Right cardiac atrium (tissue), 5 donors: ENCODE results near the gene LANCL2. TPM values are rescaled to one million over a fixed set of nuclear protein-coding genes. Genes with fewer than 3 reads are reported as not detected.
A peak's percentile ranks its signal among the peaks of the same experiment; 100 is the strongest.

ENCODE experiments used
- ATAC-seq, 2 donors: fragments of 200-7000 bp; cut with Tn5 transposase; one replicate each; pipeline versions ENCODE4 v1.8.0 to v1.9.1; 2020; ENCODE audit warnings: moderate library complexity in 2 of 2, mild to moderate bottlenecking in 1 of 2
- DNase-seq, 3 donors: peaks; one replicate each; pipeline ENCODE4 v3.0.0-alpha.2; 2020
- H3K27ac ChIP-seq: one replicate; pipeline ENCODE4 v1.5.1; 2013; ENCODE audit warnings: mild to moderate bottlenecking, low read length, control low read depth, moderate library complexity
- H3K27me3 ChIP-seq: one replicate; pipeline ENCODE4 v1.6.1; 2013; ENCODE audit not compliant: control insufficient read depth, insufficient read depth
- H3K4me1 ChIP-seq: one replicate; pipeline ENCODE4 v1.6.1; 2013; ENCODE audit warnings: low read length; ENCODE audit not compliant: control insufficient read depth, insufficient read depth
- H3K4me3 ChIP-seq: one replicate; pipeline ENCODE4 v1.5.1; 2013; ENCODE audit warnings: low read length, control low read depth
- H3K9me3 ChIP-seq: one replicate; pipeline ENCODE4 v1.6.1; 2013; ENCODE audit warnings: low read length; ENCODE audit not compliant: control insufficient read depth
- WGBS: extraction: QIAGEN DNeasy Blood & Tissue Kit; methylation state at CpG from one replicate; pipeline ENCODE4 v1.1.7; 2013; 5-methylcytosine and 5-hydroxymethylcytosine counted together
- intact Hi-C, 4 donors: fragments of 100-400 bp; cut with DNase I; formaldehyde crosslinking; loops; one replicate each; pipeline versions ENCODE4 v1.11.0 to v1.14.0; 2022 to 2023
- long read RNA-seq, 4 donors: library from polyadenylated mRNA; unstranded; transcript quantifications; one replicate each; pipeline ENCODE4 v2.0.0, GENCODE V29; 2020 to 2021
- polyA plus RNA-seq: library from polyadenylated mRNA; stranded (reverse); fragments of 200-250 nt; gene quantifications from one replicate; pipeline ENCODE4 v1.2.3, GENCODE V29; 2013
- total RNA-seq, 4 donors: library from RNA; stranded (reverse); fragmentation: NEBNext Ultra II Directional; extraction: Animal tissue kit (Norgen Biotek cat#: 25700); gene quantifications; one replicate each; pipeline ENCODE4 v1.2.1, GENCODE V29; 2021
- donor health status: healthy with polysubstance abuse.
- donor health status: DM: no; HTN: yes; CAD: no.
- donor health status: DM: no; HTN: no; CAD: no.
- donor health status: DM: no; HTN: yes; CAD: no; lungs with severe emphysema.
- donor health status: DM: yes; HTN: yes; CAD: no.

Gene LANCL2
- total RNA-seq: 1 to 10 TPM; 7.5 to 9.9 (median 8.8) TPM
- polyA plus RNA-seq: 4.2 TPM
- long read RNA-seq, donor 1, full-length matches to known transcripts: 8 of 12 reads
- long read RNA-seq, donor 1, partial matches to known transcripts: 2 of 12 reads
- long read RNA-seq, donor 1, other reads (novel, unspliced or antisense): 2 of 12 reads
- long read RNA-seq, donor 2, full-length matches to known transcripts: 6 of 9 reads
- long read RNA-seq, donor 2, partial matches to known transcripts: 2 of 9 reads
- long read RNA-seq, donor 2, other reads (novel, unspliced or antisense): 1 of 9 reads
- long read RNA-seq, donor 3, full-length matches to known transcripts: 13 of 22 reads
- long read RNA-seq, donor 3, partial matches to known transcripts: 5 of 22 reads
- long read RNA-seq, donor 3, other reads (novel, unspliced or antisense): 4 of 22 reads
- long read RNA-seq, donor 4, full-length matches to known transcripts: 14 of 16 reads
- long read RNA-seq, donor 4, partial matches to known transcripts: 0 of 16 reads
- long read RNA-seq, donor 4, other reads (novel, unspliced or antisense): 2 of 16 reads

- intact Hi-C loops: no loop called here
- peak in 1 of 3 donors; percentile 34 for DNase-seq
- Histone ChIP-seq H3K27ac (peak within 1 kb of the TSS; percentile 94), H3K4me1 (no peaks in the 10 kb centered on the region), H3K4me3 (peak within 1 kb of the TSS; percentile 84), H3K27me3 (no peaks in the 10 kb centered on the region), H3K9me3 (no peaks in the 10 kb centered on the region)
- peak; percentile 2 to 12 for ATAC-seq
- under 1% methylated on average over 28 of the region's 28 CpGs for WGBS
These were observed at the start of gene LANCL2 for GRCh38 chr7:55365205-55365674. TSS of gene LANCL2 (plus strand) at chr7:55365337. CDS start at chr7:55366026, 689 bp downstream.

GRCh38 chr7:55325371-55325792 lies 39.8 kb upstream of the LANCL2 start:
- intact Hi-C loops: no loop called here
- DNase-seq (peak; percentile 56 to 86 (median 75)), ATAC-seq (peak; percentile 94 to 98)
- H3K4me3 ChIP-seq: no peak overlapping the region
- peaks cover 3% of the 10 kb centered on the region for H3K4me1 ChIP-seq
- 24% methylated on average over 5 of the region's 5 CpGs for WGBS
- H3K27me3 ChIP-seq: no peaks in the 10 kb centered on the region
- H3K9me3 ChIP-seq: no peaks in the 10 kb centered on the region
- H3K27ac ChIP-seq: no peak overlapping the region

GRCh38 chr7:55326081-55326835 lies 38.9 kb upstream of the LANCL2 start:
- H3K27ac ChIP-seq: no peak overlapping the region
- DNase-seq (peak in 2 of 3 donors; percentile 17 to 63), ATAC-seq (no peak)
- WGBS: 50% methylated on average over 11 of the region's 11 CpGs
- no peaks in the 10 kb centered on the region for H3K27me3 ChIP-seq
- H3K4me3 ChIP-seq: no peak overlapping the region
- H3K9me3 ChIP-seq: no peaks in the 10 kb centered on the region
- intact Hi-C loops: no loop called here
- H3K4me1 ChIP-seq: peaks cover 3% of the 10 kb centered on the region

GRCh38 chr7:55326945-55327626 lies 38.1 kb upstream of the LANCL2 start:
- no peak overlapping the region for H3K4me3 ChIP-seq
- no peak overlapping the region for H3K27ac ChIP-seq
- no peaks in the 10 kb centered on the region for H3K9me3 ChIP-seq
- no peaks in the 10 kb centered on the region for H3K27me3 ChIP-seq
- ATAC-seq (no peak), DNase-seq (no peak)
- intact Hi-C loops: no loop called here
- WGBS: 73% methylated on average over 7 of the region's 7 CpGs
- H3K4me1 ChIP-seq: peaks cover 3% of the 10 kb centered on the region

- Histone ChIP-seq H3K9me3 (no peaks in the 10 kb centered on the region), H3K27ac (no peak overlapping the region), H3K27me3 (no peaks in the 10 kb centered on the region), H3K4me3 (no peak overlapping the region), H3K4me1 (no peaks in the 10 kb centered on the region)
- peak in 1 of 2 donors; percentile 47 for ATAC-seq
- no peak for DNase-seq
- 77% methylated on average over 5 of the region's 5 CpGs for WGBS
- intact Hi-C loops: no loop called here
These were observed 30.0 kb upstream of the LANCL2 start for GRCh38 chr7:55335151-55335550.

- 73% methylated on average over 5 of the region's 5 CpGs for WGBS
- H3K4me1 ChIP-seq: no peaks in the 10 kb centered on the region
These were observed 29.4 kb upstream of the LANCL2 start for GRCh38 chr7:55335786-55336185.

GRCh38 chr7:55336540-55336939 lies 28.6 kb upstream of the LANCL2 start:
- ATAC-seq: no peak
- 70% methylated on average over 3 of the region's 3 CpGs for WGBS
- H3K27ac ChIP-seq: no peak overlapping the region
- DNase-seq: no peak
- no peaks in the 10 kb centered on the region for H3K9me3 ChIP-seq
- H3K27me3 ChIP-seq: no peaks in the 10 kb centered on the region
- intact Hi-C loops: no loop called here
- H3K4me1 ChIP-seq: no peaks in the 10 kb centered on the region
- H3K4me3 ChIP-seq: no peak overlapping the region

More at GRCh38 chr7:55335786-55336185, 29.4 kb upstream of the LANCL2 start:
- ATAC-seq: no peak
- DNase-seq: no peak
- H3K4me3 ChIP-seq: no peak overlapping the region
- H3K27ac ChIP-seq: no peak overlapping the region
- H3K9me3 ChIP-seq: no peaks in the 10 kb centered on the region
- intact Hi-C loops: no loop called here
- H3K27me3 ChIP-seq: no peaks in the 10 kb centered on the region

- DNase-seq: no peak
- H3K4me3 ChIP-seq: no peak overlapping the region
These were observed 25.8 kb upstream of the LANCL2 start for GRCh38 chr7:55339033-55340000.

GRCh38 chr7:55342216-55342871 lies 22.8 kb upstream of the LANCL2 start:
- intact Hi-C loops: no loop called here

More at GRCh38 chr7:55339033-55340000, 25.8 kb upstream of the LANCL2 start:
- ATAC-seq: no peak
- H3K27me3 ChIP-seq: no peaks in the 10 kb centered on the region
- H3K9me3 ChIP-seq: no peaks in the 10 kb centered on the region
- WGBS: 78% methylated on average over 8 of the region's 8 CpGs
- no peaks in the 10 kb centered on the region for H3K4me1 ChIP-seq
- H3K27ac ChIP-seq: no peak overlapping the region
- intact Hi-C loops: no loop called here

More at GRCh38 chr7:55342216-55342871, 22.8 kb upstream of the LANCL2 start:
- H3K4me3 ChIP-seq: no peak overlapping the region
- no peak for ATAC-seq
- H3K4me1 ChIP-seq: no peaks in the 10 kb centered on the region
- 93% methylated on average over 27 of the region's 27 CpGs for WGBS
- H3K27me3 ChIP-seq: no peaks in the 10 kb centered on the region
- no peaks in the 10 kb centered on the region for H3K9me3 ChIP-seq
- H3K27ac ChIP-seq: no peak overlapping the region
- DNase-seq: no peak
